Cardiac septum (tissue), 1 donor: ENCODE results near the gene GRHPR. TPM values are rescaled to one million over a fixed set of nuclear protein-coding genes. Genes with fewer than 3 reads are reported as not detected.

Experiments
- DNase-seq: peaks from one replicate; pipeline ENCODE4 v3.0.0-alpha.2; 2020; ENCODE audit warnings: low spot score
- intact Hi-C: fragments of 100-400 bp; cut with DNase I; formaldehyde crosslinking; loops from one replicate; pipeline ENCODE4 v1.14.0; 2022
- total RNA-seq: library from RNA; stranded (reverse); fragmentation: NEBNext Ultra II Directional; extraction: Animal tissue kit (Norgen Biotek cat#: 25700); gene quantifications from one replicate; pipeline ENCODE4 v1.2.1, GENCODE V29; 2021
- donor health status: DM: no; HTN: no; CAD: no.

GRHPR gene
- total RNA-seq, 1 donor from 2014 or later = 102 TPM

DNA sequence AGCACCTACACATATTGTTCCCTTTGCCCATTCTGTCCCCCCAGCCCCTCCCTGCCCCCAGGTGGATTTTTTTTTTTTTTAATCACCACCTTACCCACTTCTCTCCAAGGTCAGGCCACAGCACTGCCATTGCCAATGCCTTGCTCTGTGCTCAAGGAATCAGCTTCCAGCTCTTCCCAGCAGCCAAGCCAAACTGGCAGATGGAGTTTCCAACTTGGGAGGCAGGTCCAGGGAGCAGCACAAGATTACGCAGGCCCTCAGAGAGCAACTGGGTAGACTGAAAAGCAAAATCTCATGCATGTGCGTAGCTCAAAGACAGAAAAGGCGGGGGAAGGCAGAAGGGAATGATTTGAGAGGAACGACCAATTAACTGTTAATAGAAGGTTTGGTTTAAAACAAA is 15.1 kb downstream of the GRHPR start:
- peak; percentile 36 for DNase-seq
- intact Hi-C loops = loop anchor here (5.0 kb wide), 1 partner anchor 50 kb away; the partner anchor contains the start of gene POLR1E

DNA sequence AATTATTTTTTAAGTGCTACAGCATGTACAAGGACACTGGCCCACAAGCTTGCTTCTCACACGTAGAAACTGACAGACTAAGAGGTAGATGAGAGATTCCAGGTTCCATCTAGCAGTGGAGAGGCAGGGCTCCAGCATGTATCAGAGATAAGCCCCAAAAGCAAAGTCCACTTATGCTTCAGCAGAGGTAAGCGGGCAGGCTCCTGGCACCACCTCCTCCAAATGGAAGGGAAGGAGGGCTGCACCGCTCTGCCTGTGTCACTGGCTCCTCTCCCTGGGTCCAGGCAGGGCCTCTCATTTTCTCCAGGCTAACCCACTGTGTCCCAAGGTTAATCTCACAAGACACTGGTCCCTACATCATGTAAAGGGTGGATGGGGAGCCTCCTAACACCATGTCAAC is 15.9 kb downstream of the GRHPR start:
- peak; percentile 69 for DNase-seq
- intact Hi-C loops = loop anchor here (5.0 kb wide), 1 partner anchor 49 kb away; the partner anchor contains the start of gene POLR1E

DNA sequence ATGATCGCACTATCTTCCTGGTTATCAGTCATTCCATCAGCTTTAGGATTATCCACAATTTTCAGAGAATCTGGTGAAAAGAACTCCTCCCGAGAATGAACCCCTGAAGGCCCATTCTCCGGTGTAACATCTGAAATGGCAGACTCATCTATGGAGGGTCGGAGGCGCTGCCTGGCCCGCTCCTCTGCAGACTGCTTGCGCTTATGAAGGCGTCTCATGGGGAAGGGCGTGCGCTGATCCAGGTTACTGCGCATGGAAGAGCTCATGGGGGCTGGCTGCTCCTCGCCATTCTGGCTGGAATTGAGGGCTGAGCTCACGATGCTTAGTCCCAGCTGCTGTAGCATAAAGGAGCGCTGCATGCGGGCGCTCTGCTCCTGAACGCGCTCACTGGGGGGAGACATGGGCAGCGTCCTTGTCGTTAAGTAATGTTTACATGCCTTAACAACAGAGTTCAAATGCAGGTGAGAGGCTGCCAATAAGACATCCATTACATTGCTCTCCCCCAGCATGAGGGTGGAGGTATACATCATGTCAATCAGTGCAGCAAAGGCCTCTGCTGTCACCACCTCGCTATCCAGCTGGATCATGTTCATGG is 19.4 kb downstream of the GRHPR start:
- peak; percentile 39 for DNase-seq
- intact Hi-C loops = no loop called here

DNA sequence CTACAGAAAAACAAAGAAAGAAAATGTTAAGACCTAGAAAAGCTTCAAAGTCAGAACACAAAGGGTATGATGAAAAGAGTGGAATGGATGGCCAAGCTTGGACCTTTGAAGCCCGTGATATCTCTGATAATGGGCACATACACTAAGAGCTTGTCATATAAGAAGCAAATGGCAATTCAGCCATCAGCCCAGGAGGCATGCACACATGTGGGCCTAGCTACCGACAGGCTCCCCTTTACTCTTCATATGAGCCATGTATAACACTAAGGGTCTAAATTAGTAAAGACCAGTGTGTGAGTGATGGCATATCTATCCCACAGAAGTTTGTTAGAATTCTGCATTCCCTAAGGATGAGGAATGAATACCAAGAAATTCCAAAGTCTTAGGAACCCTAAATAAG is 20.1 kb downstream of the GRHPR start:
- intact Hi-C loops = no loop called here
- peak; percentile 44 for DNase-seq

DNA sequence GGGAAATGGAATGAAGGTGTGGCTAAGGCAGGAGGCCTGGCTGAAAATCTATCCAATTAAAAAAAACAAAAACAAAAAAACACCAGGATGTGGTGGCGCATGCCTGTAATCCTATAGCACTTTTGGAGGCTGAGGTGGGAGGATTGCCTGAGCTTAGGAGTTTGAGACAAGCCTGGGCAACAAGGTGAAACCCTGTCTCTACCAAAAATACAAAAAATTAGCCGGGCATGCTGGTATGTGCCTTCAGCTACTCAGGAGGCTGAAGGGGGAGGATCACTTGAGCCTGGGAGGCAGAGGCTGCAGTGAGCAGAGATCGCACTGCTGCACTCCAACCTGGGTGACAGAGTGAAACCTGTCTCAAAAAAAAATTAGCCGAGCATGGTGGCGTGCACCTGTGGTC is 21.1 kb downstream of the GRHPR start:
- intact Hi-C loops = no loop called here

DNA sequence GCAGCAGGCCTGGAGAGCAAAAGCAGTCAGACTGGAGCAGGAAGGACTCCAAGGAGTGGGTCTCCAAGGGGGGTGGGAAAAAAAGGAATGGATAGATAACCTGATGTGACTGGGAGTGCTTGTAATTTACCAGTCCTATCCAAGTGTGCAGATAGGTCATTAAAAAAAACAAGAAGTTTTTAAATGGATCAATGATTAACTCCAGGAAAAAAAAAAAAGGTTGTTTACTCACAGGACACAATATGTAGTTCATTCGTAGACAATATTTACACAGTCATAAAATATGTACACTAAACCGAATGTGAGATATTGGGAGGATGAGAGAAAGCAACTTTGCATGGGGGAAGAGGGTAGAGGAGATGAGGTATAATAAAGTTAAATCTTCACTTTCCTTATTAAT is 22.4 kb downstream of the GRHPR start:
- DNase-seq = peak; percentile 0
- intact Hi-C loops = no loop called here

More for the DNA sequence above, 21.1 kb downstream of the GRHPR start:
- DNase-seq = peak; percentile 12

DNA sequence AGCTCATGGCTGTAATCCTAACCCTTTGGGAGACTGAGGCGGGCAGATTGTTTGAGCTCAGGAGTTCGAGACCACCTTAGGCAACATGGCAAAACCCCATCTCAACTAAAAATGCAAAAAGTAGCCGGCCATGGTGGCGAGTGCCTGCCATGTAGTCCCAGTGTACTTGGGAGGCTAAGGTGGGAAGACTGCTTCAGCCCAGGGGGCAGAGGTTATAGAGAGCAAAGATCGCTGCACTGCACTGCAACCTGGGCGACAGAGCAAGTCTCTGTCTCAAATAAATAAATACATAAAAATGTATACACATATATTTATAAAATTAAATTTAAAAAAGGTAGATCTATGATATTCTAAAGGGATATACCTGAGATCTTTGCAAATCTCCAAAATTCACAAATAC is 23.3 kb downstream of the GRHPR start:
- intact Hi-C loops = no loop called here
- DNase-seq = peak; percentile 36

DNA sequence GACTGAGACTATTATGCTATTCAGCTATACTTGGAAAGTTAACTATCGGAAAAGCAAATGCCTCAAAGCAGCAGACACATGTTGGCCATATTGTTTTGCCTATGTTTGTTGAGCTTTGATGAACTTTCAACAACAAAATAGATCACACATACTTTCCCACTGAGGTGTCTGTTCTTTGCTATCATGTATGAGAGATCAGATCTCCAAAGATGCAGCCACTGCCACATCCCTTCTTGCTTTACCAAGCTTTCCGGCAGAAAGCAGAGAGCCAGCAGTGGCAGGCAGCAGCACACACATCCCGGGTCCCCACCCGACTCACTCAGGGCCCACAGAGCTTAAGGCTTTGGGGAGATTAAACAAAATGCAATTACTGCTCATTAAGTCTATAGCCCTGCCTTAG is 23.9 kb downstream of the GRHPR start:
- peak; percentile 15 for DNase-seq
- intact Hi-C loops = no loop called here

DNA sequence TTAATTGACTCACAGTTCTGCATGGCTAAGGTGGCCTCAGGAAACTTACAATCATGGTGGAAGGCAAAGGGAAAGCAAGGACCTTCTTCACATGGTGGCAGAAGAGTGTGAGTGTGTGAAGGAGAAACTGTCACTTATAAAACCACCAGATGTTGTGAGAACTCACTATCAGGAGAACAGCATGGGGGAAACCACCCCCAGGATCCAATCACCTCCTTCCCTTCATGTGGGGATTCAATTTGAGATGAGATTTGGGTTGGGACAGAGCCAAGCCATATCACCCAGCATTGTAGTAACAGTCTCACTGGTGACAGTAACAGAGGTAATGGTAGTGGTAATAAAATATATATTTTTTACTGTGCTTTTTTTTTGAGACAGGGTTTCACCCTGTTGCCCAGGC is 24.6 kb downstream of the GRHPR start:
- intact Hi-C loops = no loop called here
- no peak for DNase-seq

DNA sequence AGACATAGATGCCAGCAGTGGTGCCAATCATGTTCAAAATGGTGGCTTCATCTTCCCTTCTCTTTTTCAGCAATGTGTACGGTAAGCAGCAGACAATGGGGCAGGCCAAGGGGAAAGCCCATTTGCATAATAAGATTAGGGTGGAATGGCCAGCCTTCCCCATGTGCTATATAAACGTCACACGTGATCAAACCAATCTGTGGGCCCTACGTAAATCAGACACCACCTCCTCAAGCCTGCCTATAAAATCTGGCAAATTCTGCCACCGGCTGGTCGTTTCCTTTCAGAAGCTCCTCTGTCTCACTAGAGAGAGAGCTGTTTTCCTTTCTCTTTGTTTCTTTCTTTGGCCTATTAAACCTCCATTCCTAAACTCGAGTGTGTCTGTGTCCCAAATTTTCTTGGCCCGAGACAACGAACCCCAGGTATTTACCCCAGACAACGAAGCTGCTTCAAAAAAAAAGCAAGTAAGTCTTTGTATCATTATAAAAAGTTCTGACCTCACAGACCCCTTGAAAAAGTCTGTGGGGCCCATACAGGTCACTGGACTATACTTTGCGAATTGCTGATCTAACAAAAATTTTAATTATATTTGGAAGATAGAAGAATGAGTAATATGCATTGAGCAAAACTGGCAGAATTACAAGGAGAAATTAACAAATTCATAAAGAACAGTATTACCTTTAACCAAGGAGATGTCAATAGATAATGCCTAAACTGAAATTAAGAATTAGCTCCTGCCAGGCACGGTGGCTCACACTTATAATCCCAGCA is 27.6 kb downstream of the GRHPR start:
- intact Hi-C loops = no loop called here

DNA sequence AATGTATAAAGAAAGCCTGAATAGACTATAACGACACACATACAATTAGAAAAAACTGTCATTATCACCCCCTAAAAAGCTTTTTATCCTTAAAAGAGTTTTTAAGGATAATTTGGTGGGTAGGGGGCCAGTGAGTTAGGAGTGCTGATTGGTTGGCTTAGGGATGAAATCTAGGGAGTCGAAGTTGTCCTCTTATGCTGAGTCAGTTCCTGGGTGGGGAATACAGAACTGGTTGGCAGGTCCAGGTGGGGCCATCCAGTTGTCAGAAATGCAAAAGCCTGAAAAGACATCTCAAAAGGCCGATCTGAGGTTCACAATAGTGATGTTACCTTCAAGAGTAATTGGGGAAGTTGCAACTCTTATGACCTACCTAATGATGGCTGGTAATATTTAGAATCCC is 29.1 kb downstream of the GRHPR start:
- peak; percentile 10 for DNase-seq
- intact Hi-C loops = no loop called here

More for the DNA sequence above, 27.6 kb downstream of the GRHPR start:
- peak; percentile 6 for DNase-seq

DNA sequence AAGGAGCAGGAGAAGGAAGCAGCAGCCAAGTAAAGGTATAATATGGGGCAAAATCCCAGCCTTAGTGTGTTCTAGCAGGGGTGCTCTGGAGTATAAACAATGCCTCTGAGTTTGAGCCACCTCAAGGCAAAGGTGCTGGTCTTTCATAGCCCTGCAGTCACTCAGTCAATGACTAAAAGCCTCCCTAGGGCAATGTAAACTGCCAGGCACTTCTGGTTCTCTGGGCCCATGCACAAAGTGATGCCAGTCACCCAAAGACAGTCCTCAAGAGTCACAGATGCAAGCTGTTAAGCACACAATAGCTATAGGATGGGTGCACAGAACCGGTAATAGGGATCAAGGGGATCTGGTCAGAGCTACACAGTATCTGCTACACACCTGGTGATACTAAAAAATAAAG is 30.1 kb downstream of the GRHPR start:
- intact Hi-C loops = no loop called here
- DNase-seq = no peak

DNA sequence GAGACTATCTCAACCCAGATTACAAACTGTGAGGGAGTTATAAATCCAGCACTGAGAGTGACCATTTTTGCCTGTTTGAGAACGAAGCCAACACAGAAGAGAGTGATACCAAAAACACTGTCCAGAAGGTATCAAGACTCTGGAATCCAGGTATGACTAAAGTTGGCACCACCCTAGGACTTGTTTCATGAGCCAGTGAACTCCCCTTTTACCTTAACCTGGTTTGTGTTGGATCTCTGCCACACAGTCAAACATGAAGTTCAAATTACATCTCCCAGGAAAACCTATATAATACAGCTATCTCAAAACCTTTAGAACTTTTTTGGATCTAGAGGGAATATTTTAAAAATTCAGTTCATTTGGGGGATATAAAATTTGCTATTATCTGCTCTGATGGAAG is 31.3 kb downstream of the GRHPR start:
- intact Hi-C loops = no loop called here

DNA sequence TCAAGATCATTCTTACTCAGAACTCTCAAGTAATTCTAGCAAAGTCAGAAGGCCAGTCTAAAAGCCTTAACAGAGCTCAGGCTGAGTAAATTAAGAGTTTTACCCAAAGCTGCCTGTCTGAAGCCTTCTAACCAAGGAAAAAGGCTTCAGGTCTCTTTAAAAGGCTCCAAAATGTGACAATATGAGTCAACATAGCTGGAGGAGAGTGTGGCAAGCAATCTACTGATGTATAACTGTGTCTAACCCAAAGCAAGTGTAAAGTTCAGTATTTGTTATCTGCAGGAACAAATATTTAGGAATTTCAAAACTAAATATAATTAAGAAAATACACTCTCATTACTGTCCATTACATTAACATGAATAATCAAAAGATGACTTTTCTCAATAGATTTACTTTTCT is 31.7 kb downstream of the GRHPR start:
- intact Hi-C loops = no loop called here
- DNase-seq = no peak

More for the DNA sequence above, 31.3 kb downstream of the GRHPR start:
- DNase-seq = no peak

DNA sequence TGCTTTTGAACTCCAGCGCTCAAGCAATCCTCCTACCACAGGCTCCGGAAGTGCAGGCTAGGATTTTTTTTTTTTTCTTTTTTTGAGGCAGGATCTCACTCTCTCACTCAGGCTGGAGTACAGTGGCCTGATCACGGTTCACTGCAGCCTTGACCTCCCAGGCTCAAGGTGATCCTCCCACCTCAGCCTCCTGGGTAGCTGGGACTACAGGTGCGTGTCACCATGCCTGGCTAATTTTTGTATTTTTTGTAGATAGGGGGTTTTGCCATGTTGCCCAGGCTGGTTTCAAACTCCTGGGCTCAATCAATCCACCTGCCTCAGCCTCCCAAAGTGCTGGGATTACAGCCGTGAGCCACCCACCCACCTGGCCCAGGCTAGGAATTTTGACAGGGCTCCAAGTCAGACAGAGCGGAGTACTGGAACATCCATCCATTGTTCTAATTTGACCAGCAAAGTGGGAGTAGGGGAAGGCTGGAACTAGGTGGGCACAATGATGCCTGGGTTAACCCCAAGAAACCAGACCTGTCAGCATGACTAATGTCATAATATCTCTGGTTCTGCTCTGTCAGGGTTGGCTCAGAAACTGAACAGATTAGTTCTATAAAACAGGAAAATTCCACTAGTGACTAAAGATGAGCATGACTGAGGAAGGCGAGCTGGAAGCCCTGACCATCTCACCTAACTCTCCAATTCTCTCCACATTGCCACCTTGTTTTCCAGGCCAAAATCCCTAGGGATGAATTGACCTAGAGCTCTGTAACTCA is 33.6 kb downstream of the GRHPR start:
- DNase-seq = no peak
- intact Hi-C loops = no loop called here

DNA sequence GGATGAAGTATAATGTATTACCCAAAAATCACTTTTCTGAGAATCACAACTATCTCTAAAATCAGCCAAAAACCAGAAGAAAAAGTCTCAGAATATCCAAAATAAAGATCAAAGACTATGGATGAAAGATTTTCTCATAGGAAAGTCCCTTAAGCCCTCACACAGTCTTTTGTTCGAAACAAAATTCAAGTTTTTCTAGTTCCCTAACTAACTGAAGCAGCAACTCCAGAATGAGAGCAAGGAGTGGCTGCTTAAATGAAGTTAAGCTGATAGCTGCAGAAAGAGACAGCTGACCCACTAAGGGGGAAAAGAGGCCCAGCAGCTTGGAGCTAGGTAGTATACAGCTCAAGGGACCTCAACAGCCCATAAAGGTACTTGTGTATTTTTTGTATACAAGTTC is 34.3 kb downstream of the GRHPR start:
- no peak for DNase-seq
- intact Hi-C loops = no loop called here

DNA sequence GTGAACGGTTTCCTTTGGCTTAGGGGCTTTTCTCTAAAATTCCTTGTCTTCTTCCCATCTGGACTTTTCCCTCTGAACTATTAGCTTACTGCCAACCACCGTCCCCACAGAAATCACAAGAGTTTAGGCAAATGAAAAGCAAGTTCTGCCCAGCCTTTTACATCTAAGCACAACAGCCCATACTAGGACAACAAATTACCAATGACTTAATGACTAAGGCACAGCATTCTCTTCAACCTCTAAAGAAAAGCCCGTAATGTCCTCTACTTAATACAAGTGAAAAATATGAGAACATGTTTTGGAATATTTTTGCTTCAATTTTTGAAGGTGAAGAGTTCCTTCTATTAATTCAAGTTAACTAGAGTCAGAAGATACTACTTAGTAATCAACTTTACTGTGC is 41.5 kb downstream of the GRHPR start:
- intact Hi-C loops = no loop called here
- DNase-seq = no peak

DNA sequence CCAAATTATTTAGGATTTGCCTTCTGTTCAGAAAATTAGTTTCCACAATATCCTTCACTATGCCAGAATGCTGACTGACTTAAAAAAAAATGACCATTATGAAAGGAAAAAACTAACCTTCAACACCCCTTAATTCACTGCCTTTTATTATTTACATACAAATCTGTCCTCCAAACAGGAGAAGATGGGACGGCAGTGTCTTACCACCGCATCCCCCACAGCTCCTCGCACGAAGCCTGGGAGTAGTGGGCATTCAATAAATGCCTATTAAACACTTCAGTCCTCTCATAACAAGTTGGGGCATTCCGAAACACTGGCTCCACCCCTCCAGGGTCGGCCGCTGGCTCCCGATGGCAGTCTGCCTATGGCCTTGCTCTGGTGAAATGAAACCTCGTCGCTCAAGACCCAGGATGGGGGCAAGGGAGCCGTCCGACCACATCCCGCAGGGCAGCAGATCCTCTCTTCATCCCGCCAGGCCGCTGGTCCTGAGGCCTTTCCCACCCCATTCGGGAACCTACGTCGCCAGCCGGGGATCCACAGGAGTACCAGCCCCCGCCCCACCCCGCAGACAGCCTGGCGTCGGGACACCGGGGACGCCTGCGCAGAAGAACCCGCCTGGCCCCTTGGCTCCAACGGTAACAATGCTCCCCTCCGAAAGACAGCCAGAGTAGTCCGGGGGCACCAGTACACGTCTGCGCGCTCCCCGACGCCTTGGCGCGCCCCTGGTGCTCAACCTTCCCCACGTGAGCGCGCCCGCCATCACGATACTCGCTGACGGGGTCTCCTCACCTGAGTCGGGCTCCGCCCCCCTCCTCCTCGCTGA is 42.1 kb downstream of the GRHPR start:
- intact Hi-C loops = loop anchor here (5.0 kb wide), 1 partner anchor 42 kb away; the partner anchor contains the start of gene GRHPR
- peak; percentile 87 for DNase-seq

DNA sequence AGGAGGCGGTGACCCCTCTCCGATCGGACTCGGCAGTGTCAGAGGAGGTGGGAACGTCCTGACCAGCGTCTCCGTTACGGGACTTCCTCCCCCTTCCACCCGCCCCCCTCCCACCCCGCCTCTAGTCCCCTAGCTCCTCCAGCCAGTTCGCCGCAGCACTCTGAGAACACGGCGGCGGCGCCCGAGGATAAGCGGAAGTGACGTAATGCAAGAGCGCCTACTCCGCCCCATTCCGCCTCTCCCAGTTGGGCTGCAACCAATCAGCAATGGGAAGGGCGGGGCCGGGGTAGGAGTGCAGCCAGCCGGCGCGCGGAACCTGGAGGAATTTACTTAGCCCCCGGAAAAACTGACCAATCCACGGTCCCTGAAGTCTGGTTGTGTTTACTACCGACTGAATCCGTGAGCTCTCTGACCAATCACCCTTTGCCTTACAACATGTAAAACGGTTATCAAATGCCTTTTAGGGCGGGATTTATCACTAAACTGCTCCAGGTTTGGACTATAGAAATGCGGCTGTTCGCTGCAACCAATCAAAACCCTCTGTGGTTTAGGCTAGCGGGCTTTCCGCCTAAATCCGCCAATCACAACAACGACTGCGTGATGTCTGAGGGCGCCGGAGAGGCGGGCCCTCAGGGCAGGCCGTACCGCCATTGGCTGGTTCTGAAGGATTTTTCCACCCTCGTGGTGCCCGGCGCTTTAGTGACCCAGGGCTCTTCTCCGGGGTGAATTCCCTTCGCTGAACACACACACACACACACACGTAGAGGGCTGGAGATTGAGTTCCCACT is 42.9 kb downstream of the GRHPR start, which contains the start of gene ZBTB5:
Gene ZBTB5, minus strand, starts transcription at position 202 of the 788 bp plus-strand sequence. CDS start 22,899 bp downstream, outside the sequence.
- intact Hi-C loops = loop anchor here (2.0 to 5.0 kb wide), 2 partner anchors 21 to 43 kb away; partner anchors contain the start of gene GRHPR
- DNase-seq = peak; percentile 99
